Smooth muscle cell (in vitro differentiated cells): ENCODE results near the gene ELFN2. TPM values are rescaled to one million over a fixed set of nuclear protein-coding genes. Genes with fewer than 3 reads are reported as not detected.

Experiments
- DNase-seq: peaks from one replicate; lab custom pipeline; 2025; ENCODE audit not compliant: unreplicated experiment; lab: John Stamatoyannopoulos, UW
- H2AFZ ChIP-seq: fragments of 200-600 bp; sonication (generic); 2 replicates; pipeline ENCODE4 v1.6.0; 2016; ENCODE audit warnings: antibody characterized with exemption, low read depth, mild to moderate bottlenecking
- H3F3A ChIP-seq: fragments of 200-600 bp; sonication (generic); 2 replicates; pipeline ENCODE4 v1.6.0; 2017; ENCODE audit warnings: antibody characterized with exemption, low read depth
- H3K27ac ChIP-seq: fragments of 200-600 bp; sonication (generic); 2 replicates; pipeline ENCODE4 v1.5.1; 2016; ENCODE audit warnings: low read depth, mild to moderate bottlenecking
- H3K27me3 ChIP-seq: fragments of 200-600 bp; sonication (generic); 2 replicates; pipeline ENCODE4 v1.6.1; 2016; ENCODE audit warnings: low read depth, mild to moderate bottlenecking
- H3K36me3 ChIP-seq: fragments of 200-600 bp; sonication (generic); 2 replicates; pipeline ENCODE4 v1.5.1; 2016; ENCODE audit warnings: low read depth
- H3K4me1 ChIP-seq: fragments of 200-600 bp; sonication (generic); 2 replicates; pipeline ENCODE4 v1.5.1; 2016; ENCODE audit warnings: low read depth
- H3K4me2 ChIP-seq: fragments of 200-600 bp; sonication (generic); 2 replicates; pipeline ENCODE4 v1.6.0; 2016; ENCODE audit warnings: mild to moderate bottlenecking
- H3K4me3 ChIP-seq: fragments of 200-600 bp; sonication (generic); 2 replicates; pipeline ENCODE4 v1.5.1; 2016; ENCODE audit warnings: mild to moderate bottlenecking
- H3K79me2 ChIP-seq: fragments of 200-600 bp; sonication (generic); 2 replicates; pipeline ENCODE4 v1.6.0; 2016; ENCODE audit warnings: low read depth, mild to moderate bottlenecking
- H3K9ac ChIP-seq: fragments of 200-600 bp; sonication (generic); 2 replicates; pipeline ENCODE4 v1.6.0; 2016; ENCODE audit warnings: low read depth
- H3K9me3 ChIP-seq: fragments of 200-600 bp; sonication (generic); replicated peaks from 2 replicates; pipeline ENCODE4 v1.5.1; 2016; ENCODE audit warnings: low read depth
- H4K20me1 ChIP-seq: fragments of 200-600 bp; sonication (generic); 2 replicates; pipeline ENCODE4 v1.6.0; 2016; ENCODE audit warnings: low read depth
- CTCF ChIP-seq: fragments of 200-600 bp; sonication (generic); IDR thresholded peaks from 2 replicates; pipeline ENCODE4 v1.5.1; 2017; ENCODE audit warnings: borderline replicate concordance, mild to moderate bottlenecking, antibody characterized with exemption; ENCODE audit not compliant: insufficient read depth, poor library complexity, severe bottlenecking
- WGBS: methylation state at CpG from one replicate; pipeline ENCODE4 v1.1.7; 2016; ENCODE audit warnings: low lambda C conversion rate; 5-methylcytosine and 5-hydroxymethylcytosine counted together
- polyA plus RNA-seq: library from polyadenylated mRNA; unstranded; fragments of >200 nt; fragmentation: Nextera tagmentation; extraction: Ambion mirVana; gene quantifications from 2 replicates; pipeline ENCODE4 v1.2.1, GENCODE V29; 2016
- total RNA-seq: library from RNA; depleted of rRNA; stranded (reverse); fragments of >200 nt; gene quantifications from 2 replicates; pipeline ENCODE4 v1.2.3, GENCODE V29; 2014

Gene ELFN2
- total and polyA plus RNA-seq, 2 experiments from 2014 or later = 0.63 to 1.3 TPM

GRCh38 chr22:37356922-37357321 lies 70.4 kb downstream of the ELFN2 start:
- no peaks in the 10 kb centered on the region for H3K9me3 ChIP-seq
- H3K4me2 ChIP-seq = no peak overlapping the region
- WGBS = 91% methylated on average over 8 of the region's 8 CpGs
- DNase-seq = no peak
- no peak overlapping the region for H3K27ac ChIP-seq
- no peaks in the 10 kb centered on the region for H3F3A ChIP-seq
- H3K27me3 ChIP-seq = peaks cover 6% of the 10 kb centered on the region
- no peak overlapping the region for H2AFZ ChIP-seq
- no peak overlapping the region for H3K4me3 ChIP-seq
- no peaks in the 10 kb centered on the region for H3K79me2 ChIP-seq
- no peak overlapping the region for H3K9ac ChIP-seq
- no peaks in the 10 kb centered on the region for H3K36me3 ChIP-seq
- TF ChIP-seq CTCF = no peak
- H4K20me1 ChIP-seq = no peaks in the 10 kb centered on the region
- H3K4me1 ChIP-seq = no peaks in the 10 kb centered on the region

GRCh38 chr22:37355174-37355573 lies 72.1 kb downstream of the ELFN2 start:
- no peak for TF ChIP-seq CTCF
- H3K4me2 ChIP-seq = no peak overlapping the region
- H3F3A ChIP-seq = no peaks in the 10 kb centered on the region
- H3K9me3 ChIP-seq = no peaks in the 10 kb centered on the region
- WGBS = 88% methylated on average over 14 of the region's 14 CpGs
- no peaks in the 10 kb centered on the region for H3K79me2 ChIP-seq
- no peaks in the 10 kb centered on the region for H3K36me3 ChIP-seq
- no peak overlapping the region for H3K9ac ChIP-seq
- H3K4me3 ChIP-seq = no peak overlapping the region
- H4K20me1 ChIP-seq = no peaks in the 10 kb centered on the region
- no peak for DNase-seq
- H3K27ac ChIP-seq = no peak overlapping the region
- H3K4me1 ChIP-seq = no peaks in the 10 kb centered on the region
- peaks cover 6% of the 10 kb centered on the region for H3K27me3 ChIP-seq
- no peak overlapping the region for H2AFZ ChIP-seq

- no peak overlapping the region for H2AFZ ChIP-seq
- 91% methylated on average over 5 of the region's 5 CpGs for WGBS
- no peaks in the 10 kb centered on the region for H3K36me3 ChIP-seq
Observed at GRCh38 chr22:37354670-37355069, 72.6 kb downstream of the ELFN2 start.

More at GRCh38 chr22:37354670-37355069, 72.6 kb downstream of the ELFN2 start:
- Histone ChIP-seq H3K4me3 (no peak overlapping the region), H4K20me1 (no peaks in the 10 kb centered on the region), H3F3A (no peaks in the 10 kb centered on the region), H3K27ac (no peak overlapping the region), H3K9me3 (no peaks in the 10 kb centered on the region), H3K4me2 (no peak overlapping the region), H3K9ac (no peak overlapping the region), H3K79me2 (no peaks in the 10 kb centered on the region), H3K4me1 (no peaks in the 10 kb centered on the region), H3K27me3 (peaks cover 6% of the 10 kb centered on the region)
- TF ChIP-seq CTCF = no peak
- DNase-seq = no peak
